Measurements from ENCODE around the gene ATP6V0E2.
A peak's percentile ranks its signal among the peaks of the same experiment; 100 is the strongest.
"Not testable (repeated sequence)": the region's sequence is repeated elsewhere in the genome, so short reads cannot be mapped to it uniquely, and the experiment has no call there.

ATP6V0E2 gene

GRCh38 chr7:149873074-149873969 lies at the start of gene ATP6V0E2:
TSS of gene ATP6V0E2 (plus strand) at chr7:149873969. CDS start at chr7:149874066, 97 bp downstream.
- peak; percentile 94 for DNase-seq

- DNase-seq, result no peak
These were observed 49.4 kb upstream of the ATP6V0E2 start for GRCh38 chr7:149824301-149824741.

- no peak for DNase-seq
These were observed 48.8 kb upstream of the ATP6V0E2 start for GRCh38 chr7:149824748-149825566.

GRCh38 chr7:149825567-149826343 lies 48.0 kb upstream of the ATP6V0E2 start:
- no peak for DNase-seq

GRCh38 chr7:149826344-149827088 lies 47.3 kb upstream of the ATP6V0E2 start:
- no peak for DNase-seq

GRCh38 chr7:149827089-149827981 lies 46.4 kb upstream of the ATP6V0E2 start:
- DNase-seq, result peak; percentile 14

GRCh38 chr7:149828357-149829309 lies 45.1 kb upstream of the ATP6V0E2 start:
- no peak for DNase-seq

- not testable (repeated sequence) for DNase-seq
These were observed 43.2 kb upstream of the ATP6V0E2 start for GRCh38 chr7:149830527-149830926.

GRCh38 chr7:149830997-149831740 lies 42.6 kb upstream of the ATP6V0E2 start:
- no peak for DNase-seq

- no peak for DNase-seq
These were observed 42.0 kb upstream of the ATP6V0E2 start for GRCh38 chr7:149831741-149832219.

GRCh38 chr7:149832332-149833041 lies 41.3 kb upstream of the ATP6V0E2 start:
- DNase-seq, result no peak

- no peak for DNase-seq
These were observed 40.2 kb upstream of the ATP6V0E2 start for GRCh38 chr7:149833495-149834130.

GRCh38 chr7:149834601-149835000 lies 39.2 kb upstream of the ATP6V0E2 start:
- no peak for DNase-seq

- no peak for DNase-seq
These were observed 37.3 kb upstream of the ATP6V0E2 start for GRCh38 chr7:149836434-149836833.

GRCh38 chr7:149837564-149838223 lies 36.1 kb upstream of the ATP6V0E2 start:
- no peak for DNase-seq

GRCh38 chr7:149838224-149838991 lies 35.4 kb upstream of the ATP6V0E2 start, which contains the start of gene ZNF862:
TSS of gene ZNF862 (plus strand) at chr7:149838375. CDS start at chr7:149838612, 237 bp downstream.
- peak; percentile 99 for DNase-seq
